Stimulated activated naive CD4-positive, alpha-beta T cell (primary cell): ENCODE results near the gene SETD7.

Source experiments
- DNase-seq, 6 experiments: peaks; one replicate each; lab custom pipeline; 2025; lab: John Stamatoyannopoulos, UW

Gene SETD7

GRCh38 chr4:139550724-139551429 is 5.1 kb downstream of the SETD7 start:
- DNase-seq: no peak

- DNase-seq: no peak
Observed at GRCh38 chr4:139547979-139548378, 8.0 kb downstream of the SETD7 start.

- no peak for DNase-seq
Observed at GRCh38 chr4:139540632-139541031, 15.4 kb downstream of the SETD7 start.

GRCh38 chr4:139540161-139540560 is 15.9 kb downstream of the SETD7 start:
- no peak for DNase-seq

- DNase-seq: no peak
Observed at GRCh38 chr4:139537292-139537691, 18.7 kb downstream of the SETD7 start.

GRCh38 chr4:139535871-139536234 is 20.2 kb downstream of the SETD7 start:
- no peak for DNase-seq

GRCh38 chr4:139535228-139535870 is 20.7 kb downstream of the SETD7 start:
- DNase-seq: no peak

- no peak for DNase-seq
Observed at GRCh38 chr4:139534287-139534950, 21.6 kb downstream of the SETD7 start.

GRCh38 chr4:139533511-139533910 is 22.5 kb downstream of the SETD7 start:
- no peak for DNase-seq

GRCh38 chr4:139532947-139533346 is 23.1 kb downstream of the SETD7 start:
- no peak for DNase-seq

GRCh38 chr4:139530833-139531427 is 25.1 kb downstream of the SETD7 start:
- peak; percentile 8 to 64 (median 24) for DNase-seq

- DNase-seq: no peak
Observed at GRCh38 chr4:139528377-139529005, 27.5 kb downstream of the SETD7 start.

- DNase-seq: no peak
Observed at GRCh38 chr4:139526928-139527327, 29.1 kb downstream of the SETD7 start.

GRCh38 chr4:139525414-139525813 is 30.6 kb downstream of the SETD7 start:
- no peak for DNase-seq

- DNase-seq: no peak
Observed at GRCh38 chr4:139524062-139524631, 31.9 kb downstream of the SETD7 start.

GRCh38 chr4:139523076-139523475 is 32.9 kb downstream of the SETD7 start:
- no peak for DNase-seq

GRCh38 chr4:139522457-139522856 is 33.6 kb downstream of the SETD7 start:
- no peak for DNase-seq

- no peak for DNase-seq
Observed at GRCh38 chr4:139521754-139522401, 34.1 kb downstream of the SETD7 start.

- no peak for DNase-seq
Observed at GRCh38 chr4:139515531-139515958, 40.5 kb downstream of the SETD7 start.

GRCh38 chr4:139514382-139515059 is 41.5 kb downstream of the SETD7 start:
- DNase-seq: no peak

- no peak for DNase-seq
Observed at GRCh38 chr4:139511320-139511719, 44.7 kb downstream of the SETD7 start.
